ENCODE results near the gene SMG9.

DNA sequence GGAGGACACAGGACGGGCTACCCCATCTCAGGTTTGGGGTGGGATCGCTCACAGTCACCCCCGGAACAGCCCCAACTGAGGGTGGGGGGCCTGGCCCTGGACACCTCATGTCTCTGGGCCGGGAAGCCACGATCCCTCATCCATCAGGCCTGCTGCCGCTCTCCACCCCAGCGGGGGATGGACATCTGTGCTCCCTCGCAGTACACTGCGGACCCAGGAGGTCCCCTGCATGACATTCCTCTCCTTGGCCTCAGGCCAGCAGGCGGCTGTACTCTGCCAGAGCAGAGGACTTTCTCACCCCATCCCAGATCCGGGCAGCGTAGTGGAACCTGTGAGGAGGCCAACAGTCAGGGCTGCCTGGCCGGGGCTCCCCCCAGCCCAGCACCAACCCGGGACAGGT lies 23.4 kb downstream of the SMG9 start:
- TF ChIP-seq, protein P1, sequence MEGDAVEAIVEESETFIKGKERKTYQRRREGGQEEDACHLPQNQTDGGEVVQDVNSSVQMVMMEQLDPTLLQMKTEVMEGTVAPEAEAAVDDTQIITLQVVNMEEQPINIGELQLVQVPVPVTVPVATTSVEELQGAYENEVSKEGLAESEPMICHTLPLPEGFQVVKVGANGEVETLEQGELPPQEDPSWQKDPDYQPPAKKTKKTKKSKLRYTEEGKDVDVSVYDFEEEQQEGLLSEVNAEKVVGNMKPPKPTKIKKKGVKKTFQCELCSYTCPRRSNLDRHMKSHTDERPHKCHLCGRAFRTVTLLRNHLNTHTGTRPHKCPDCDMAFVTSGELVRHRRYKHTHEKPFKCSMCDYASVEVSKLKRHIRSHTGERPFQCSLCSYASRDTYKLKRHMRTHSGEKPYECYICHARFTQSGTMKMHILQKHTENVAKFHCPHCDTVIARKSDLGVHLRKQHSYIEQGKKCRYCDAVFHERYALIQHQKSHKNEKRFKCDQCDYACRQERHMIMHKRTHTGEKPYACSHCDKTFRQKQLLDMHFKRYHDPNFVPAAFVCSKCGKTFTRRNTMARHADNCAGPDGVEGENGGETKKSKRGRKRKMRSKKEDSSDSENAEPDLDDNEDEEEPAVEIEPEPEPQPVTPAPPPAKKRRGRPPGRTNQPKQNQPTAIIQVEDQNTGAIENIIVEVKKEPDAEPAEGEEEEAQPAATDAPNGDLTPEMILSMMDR (IDR thresholded peaks at IDR 0.05 in 4 of 5, conservative IDR thresholded peaks at IDR 0.05 in 1 of 5), result no peak
- TF ChIP-seq POLR2A (IDR thresholded peaks at IDR 0.05), result no peak

Data from gastrocnemius medialis (tissue), 4 donors.